ENCODE data around the gene WASHC4. TPM values are rescaled to one million over a fixed set of nuclear protein-coding genes. Genes with fewer than 3 reads are reported as not detected.

Gene WASHC4
- total RNA-seq, 1 donor from 2014 or later = 32.0 TPM

DNA sequence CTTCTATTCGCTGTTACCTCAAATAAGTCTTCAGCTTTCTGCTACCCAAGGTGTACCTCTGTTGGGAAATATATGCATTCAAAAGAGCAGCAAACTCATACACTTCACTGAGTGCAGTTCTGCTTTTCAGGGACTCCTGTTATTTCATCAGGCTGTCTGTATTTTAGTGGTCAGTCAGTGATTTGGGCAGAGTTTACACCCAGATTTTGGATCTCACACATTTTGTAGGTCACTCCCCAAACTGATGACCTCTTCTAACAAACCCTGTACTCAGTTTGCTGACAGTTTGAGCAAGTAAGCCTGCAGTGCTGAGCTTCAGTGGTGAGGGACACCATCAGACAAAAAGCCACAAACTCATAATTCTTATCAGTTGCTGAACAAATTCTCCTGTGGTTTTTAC is 8.2 kb upstream of the WASHC4 start:
- Mint-ChIP-seq H3K9me3 (peaks cover 11% of the 10 kb centered on the region), H3K27me3 (ENCODE audit: low read depth) (peaks cover 5% of the 10 kb centered on the region)
- no peak for DNase-seq (ENCODE audit: low read depth, low spot score)

DNA sequence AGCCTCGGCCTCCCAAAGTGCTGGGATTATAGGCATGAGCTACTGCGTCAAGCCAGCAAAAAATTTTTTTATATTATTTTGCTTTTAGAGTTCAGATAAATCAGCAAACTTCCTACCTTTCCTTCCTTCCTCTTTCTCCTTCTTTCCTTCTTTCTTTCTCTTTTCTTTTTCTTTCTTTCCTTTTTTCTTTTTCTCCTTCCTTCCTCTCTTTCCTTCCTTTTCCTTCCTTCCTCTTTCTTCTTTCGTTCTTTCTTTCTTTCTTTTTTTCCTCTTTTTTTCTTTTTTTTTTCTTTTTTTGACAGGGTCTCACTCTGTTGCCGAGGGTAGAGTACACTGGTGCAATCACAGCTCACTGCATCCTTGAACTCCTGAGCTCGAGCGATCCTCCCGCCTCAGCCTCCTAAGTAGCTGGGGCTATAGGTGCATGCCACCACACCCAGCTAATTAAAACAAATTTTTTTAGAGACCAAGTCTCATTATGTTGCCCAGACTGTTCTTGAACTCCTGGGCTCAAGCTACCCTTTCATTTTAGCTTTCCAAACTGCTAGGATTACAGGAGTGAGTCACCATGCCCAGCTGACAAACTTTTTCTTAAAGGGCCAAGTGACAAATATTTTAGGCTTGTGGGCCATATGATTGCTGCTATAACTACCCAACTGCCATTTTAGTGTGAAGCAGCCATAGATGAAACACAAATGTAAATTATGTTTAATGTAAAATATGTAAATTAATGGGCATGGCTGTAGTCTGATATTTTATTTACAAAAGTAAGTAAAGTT is 7.1 kb upstream of the WASHC4 start:
- Mint-ChIP-seq H3K9me3 (peaks cover 11% of the 10 kb centered on the region), H3K4me1 (no peaks in the 10 kb centered on the region), H3K36me3 (ENCODE audit: low read depth) (peaks cover 7% of the 10 kb centered on the region), H3K27me3 (ENCODE audit: low read depth) (peaks cover 5% of the 10 kb centered on the region), H3K27ac (ENCODE audit: unreplicated experiment) (peak overlapping the region; percentile 23), H3K4me3 (no peak overlapping the region)
- TF ChIP-seq, protein P1, sequence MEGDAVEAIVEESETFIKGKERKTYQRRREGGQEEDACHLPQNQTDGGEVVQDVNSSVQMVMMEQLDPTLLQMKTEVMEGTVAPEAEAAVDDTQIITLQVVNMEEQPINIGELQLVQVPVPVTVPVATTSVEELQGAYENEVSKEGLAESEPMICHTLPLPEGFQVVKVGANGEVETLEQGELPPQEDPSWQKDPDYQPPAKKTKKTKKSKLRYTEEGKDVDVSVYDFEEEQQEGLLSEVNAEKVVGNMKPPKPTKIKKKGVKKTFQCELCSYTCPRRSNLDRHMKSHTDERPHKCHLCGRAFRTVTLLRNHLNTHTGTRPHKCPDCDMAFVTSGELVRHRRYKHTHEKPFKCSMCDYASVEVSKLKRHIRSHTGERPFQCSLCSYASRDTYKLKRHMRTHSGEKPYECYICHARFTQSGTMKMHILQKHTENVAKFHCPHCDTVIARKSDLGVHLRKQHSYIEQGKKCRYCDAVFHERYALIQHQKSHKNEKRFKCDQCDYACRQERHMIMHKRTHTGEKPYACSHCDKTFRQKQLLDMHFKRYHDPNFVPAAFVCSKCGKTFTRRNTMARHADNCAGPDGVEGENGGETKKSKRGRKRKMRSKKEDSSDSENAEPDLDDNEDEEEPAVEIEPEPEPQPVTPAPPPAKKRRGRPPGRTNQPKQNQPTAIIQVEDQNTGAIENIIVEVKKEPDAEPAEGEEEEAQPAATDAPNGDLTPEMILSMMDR (conservative IDR thresholded peaks at IDR 0.05) = no peak
- no peak for DNase-seq (ENCODE audit: low read depth, low spot score)

More for the DNA sequence above, 8.2 kb upstream of the WASHC4 start:
- TF ChIP-seq, protein P1 (conservative IDR thresholded peaks at IDR 0.05) = no peak
- Mint-ChIP-seq H3K4me3 (no peak overlapping the region), H3K36me3 (ENCODE audit: low read depth) (peaks cover 7% of the 10 kb centered on the region), H3K27ac (ENCODE audit: unreplicated experiment) (no peak overlapping the region), H3K4me1 (no peaks in the 10 kb centered on the region)

DNA sequence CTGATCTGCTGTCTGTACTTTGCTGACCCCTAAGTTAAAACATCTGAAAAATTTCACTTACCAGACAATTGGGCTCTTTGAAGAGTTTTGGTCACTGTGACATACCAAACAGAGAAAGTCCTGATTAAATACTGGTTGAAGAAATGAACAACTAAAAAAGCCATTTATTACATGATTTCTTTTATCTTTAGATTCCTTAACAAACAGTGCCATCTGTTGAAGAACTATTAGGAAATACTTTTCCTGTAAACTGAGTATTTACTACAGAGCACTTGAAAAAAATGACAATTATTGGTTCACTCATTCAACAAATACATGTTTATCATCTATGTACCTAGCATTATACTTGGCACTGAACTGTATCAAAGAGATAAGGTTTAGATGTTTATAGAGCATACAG is 6.5 kb upstream of the WASHC4 start:
- H3K4me1 Mint-ChIP-seq = no peaks in the 10 kb centered on the region
- H3K36me3 Mint-ChIP-seq (ENCODE audit: low read depth) = peaks cover 7% of the 10 kb centered on the region
- H3K27ac Mint-ChIP-seq (ENCODE audit: unreplicated experiment) = no peak overlapping the region
- H3K9me3 Mint-ChIP-seq = peaks cover 8% of the 10 kb centered on the region
- TF ChIP-seq, protein P1 (conservative IDR thresholded peaks at IDR 0.05) = no peak
- peaks cover 5% of the 10 kb centered on the region for H3K27me3 Mint-ChIP-seq (ENCODE audit: low read depth)
- no peak overlapping the region for H3K4me3 Mint-ChIP-seq
- DNase-seq (ENCODE audit: low read depth, low spot score) = no peak

DNA sequence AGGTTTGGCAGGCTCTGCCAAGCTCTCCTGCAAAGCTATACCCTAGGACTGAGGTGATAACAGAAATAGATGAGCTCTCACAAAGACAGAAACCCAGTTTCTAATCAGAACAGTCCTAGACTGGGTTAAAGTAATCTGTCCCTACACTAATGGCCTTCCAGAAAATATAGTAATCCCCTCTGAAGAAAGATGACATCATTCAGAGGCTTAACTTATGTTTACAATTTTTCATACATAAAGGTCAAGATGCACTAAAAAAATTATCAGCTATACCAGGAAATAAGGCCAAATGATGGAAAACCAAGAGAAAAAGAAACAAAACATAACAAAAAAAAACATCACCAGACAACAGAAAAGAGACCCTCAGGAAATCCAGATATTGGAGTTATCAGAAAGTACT is 4.9 kb upstream of the WASHC4 start:
- H3K4me3 Mint-ChIP-seq = no peak overlapping the region
- H3K27ac Mint-ChIP-seq (ENCODE audit: unreplicated experiment) = no peak overlapping the region
- peaks cover 5% of the 10 kb centered on the region for H3K27me3 Mint-ChIP-seq (ENCODE audit: low read depth)
- TF ChIP-seq, protein P1 (conservative IDR thresholded peaks at IDR 0.05) = no peak
- peaks cover 8% of the 10 kb centered on the region for H3K9me3 Mint-ChIP-seq
- peaks cover 3% of the 10 kb centered on the region for H3K36me3 Mint-ChIP-seq (ENCODE audit: low read depth)
- DNase-seq (ENCODE audit: low read depth, low spot score) = no peak
- H3K4me1 Mint-ChIP-seq = peaks cover 12% of the 10 kb centered on the region

DNA sequence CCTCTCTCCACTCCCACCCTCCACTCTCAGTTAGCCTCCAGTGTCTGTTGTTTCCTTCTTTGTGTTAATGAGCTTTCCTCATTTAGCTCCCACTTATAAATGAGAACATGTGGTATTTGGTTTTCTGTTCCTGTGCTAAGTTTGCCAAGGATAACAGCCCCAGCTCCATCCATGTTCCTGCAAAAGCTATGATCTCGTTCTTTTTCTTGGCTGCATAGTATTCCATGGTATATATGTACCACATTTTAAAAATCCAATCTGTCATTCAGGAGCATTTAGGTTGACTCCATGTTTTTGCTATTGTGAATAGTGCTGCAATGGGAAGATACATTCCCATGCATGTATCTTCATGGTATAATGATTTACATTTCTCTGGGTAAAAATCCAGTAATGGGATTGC is 2.8 kb upstream of the WASHC4 start:
- H3K4me3 Mint-ChIP-seq = no peak overlapping the region
- peaks cover 4% of the 10 kb centered on the region for H3K9me3 Mint-ChIP-seq
- H3K27ac Mint-ChIP-seq (ENCODE audit: unreplicated experiment) = no peak overlapping the region
- TF ChIP-seq, protein P1 (conservative IDR thresholded peaks at IDR 0.05) = no peak
- H3K4me1 Mint-ChIP-seq = peaks cover 28% of the 10 kb centered on the region
- H3K27me3 Mint-ChIP-seq (ENCODE audit: low read depth) = no peaks in the 10 kb centered on the region
- H3K36me3 Mint-ChIP-seq (ENCODE audit: low read depth) = no peaks in the 10 kb centered on the region
- DNase-seq (ENCODE audit: low read depth, low spot score) = no peak
